ENCODE data around the gene STXBP6. TPM values are rescaled to one million over a fixed set of nuclear protein-coding genes. Genes with fewer than 3 reads are reported as not detected.
"Not testable (repeated sequence)": the region's sequence is repeated elsewhere in the genome, so short reads cannot be mapped to it uniquely, and the experiment has no call there.

The STXBP6 gene
- total RNA-seq, 1 donor from 2014 or later: 29.4 TPM

- Histone ChIP-seq H3K4me3 (no peak overlapping the region), H3K27ac (peak overlapping the region; percentile 79), H3K9me3 (no peaks in the 10 kb centered on the region), H3K4me1 (peaks cover 22% of the 10 kb centered on the region), H3K27me3 (ENCODE audit: low read depth) (no peaks in the 10 kb centered on the region), H3K36me3 (no peaks in the 10 kb centered on the region)
- intact Hi-C loops (cut with DNase I): no loop called here
- no peak for DNase-seq
- TF ChIP-seq CTCF (IDR thresholded peaks at IDR 0.05): no peak
- no peak for ATAC-seq
Measured at GRCh38 chr14:24966579-24966964, 83.4 kb downstream of the STXBP6 start.

GRCh38 chr14:24965934-24966578 lies 83.9 kb downstream of the STXBP6 start:
- TF ChIP-seq CTCF (IDR thresholded peaks at IDR 0.05): no peak
- H3K27me3 ChIP-seq (ENCODE audit: low read depth): no peaks in the 10 kb centered on the region
- DNase-seq (no peak), ATAC-seq (peak; percentile 86 to 92)
- intact Hi-C loops (cut with DNase I): no loop called here
- H3K4me3 ChIP-seq: no peak overlapping the region
- H3K4me1 ChIP-seq: peaks cover 22% of the 10 kb centered on the region
- H3K36me3 ChIP-seq: no peaks in the 10 kb centered on the region
- H3K9me3 ChIP-seq: no peaks in the 10 kb centered on the region
- H3K27ac ChIP-seq: peak overlapping the region; percentile 79

- Histone ChIP-seq H3K4me1 (peaks cover 27% of the 10 kb centered on the region), H3K27ac (peak overlapping the region; percentile 79), H3K9me3 (no peaks in the 10 kb centered on the region), H3K4me3 (no peak overlapping the region), H3K27me3 (ENCODE audit: low read depth) (no peaks in the 10 kb centered on the region), H3K36me3 (no peaks in the 10 kb centered on the region)
- intact Hi-C loops (cut with DNase I): no loop called here
- DNase-seq: no peak
- no peak for TF ChIP-seq CTCF (IDR thresholded peaks at IDR 0.05)
- no peak for ATAC-seq
Measured at GRCh38 chr14:24965578-24965933, 84.4 kb downstream of the STXBP6 start.

GRCh38 chr14:24964591-24964990 lies 85.4 kb downstream of the STXBP6 start:
- intact Hi-C loops (cut with DNase I): no loop called here
- no peak for ATAC-seq
- DNase-seq: no peak
- H3K4me3 ChIP-seq: no peak overlapping the region
- H3K4me1 ChIP-seq: peaks cover 36% of the 10 kb centered on the region
- H3K27me3 ChIP-seq (ENCODE audit: low read depth): no peaks in the 10 kb centered on the region
- TF ChIP-seq CTCF (IDR thresholded peaks at IDR 0.05): no peak
- H3K27ac ChIP-seq: no peak overlapping the region
- no peaks in the 10 kb centered on the region for H3K9me3 ChIP-seq
- H3K36me3 ChIP-seq: no peaks in the 10 kb centered on the region

GRCh38 chr14:24964048-24964447 lies 85.9 kb downstream of the STXBP6 start:
- DNase-seq (no peak), ATAC-seq (no peak)
- TF ChIP-seq CTCF (IDR thresholded peaks at IDR 0.05): no peak
- Histone ChIP-seq H3K4me1 (peaks cover 42% of the 10 kb centered on the region), H3K27me3 (ENCODE audit: low read depth) (no peaks in the 10 kb centered on the region), H3K36me3 (no peaks in the 10 kb centered on the region), H3K9me3 (no peaks in the 10 kb centered on the region), H3K4me3 (no peak overlapping the region), H3K27ac (no peak overlapping the region)
- intact Hi-C loops (cut with DNase I): no loop called here

GRCh38 chr14:24962118-24962517 lies 87.8 kb downstream of the STXBP6 start:
- intact Hi-C loops (cut with DNase I); H3K9me3 ChIP-seq; H3K4me3 ChIP-seq; H3K27ac ChIP-seq; DNase-seq; H3K36me3 ChIP-seq; H3K27me3 ChIP-seq (ENCODE audit: low read depth); ATAC-seq: not testable (repeated sequence)
- peaks cover 54% of the 10 kb centered on the region for H3K4me1 ChIP-seq

All from lower lobe of right lung (tissue), 2 donors.